ENCODE measurements around the gene CACNA2D3. TPM values are rescaled to one million over a fixed set of nuclear protein-coding genes. Genes with fewer than 3 reads are reported as not detected.

The CACNA2D3 gene
- polyA plus RNA-seq, 1 donor (not counting 4 experiments of a cell fraction or from before 2014, with no cell fraction given), result 0.08 TPM

DNA sequence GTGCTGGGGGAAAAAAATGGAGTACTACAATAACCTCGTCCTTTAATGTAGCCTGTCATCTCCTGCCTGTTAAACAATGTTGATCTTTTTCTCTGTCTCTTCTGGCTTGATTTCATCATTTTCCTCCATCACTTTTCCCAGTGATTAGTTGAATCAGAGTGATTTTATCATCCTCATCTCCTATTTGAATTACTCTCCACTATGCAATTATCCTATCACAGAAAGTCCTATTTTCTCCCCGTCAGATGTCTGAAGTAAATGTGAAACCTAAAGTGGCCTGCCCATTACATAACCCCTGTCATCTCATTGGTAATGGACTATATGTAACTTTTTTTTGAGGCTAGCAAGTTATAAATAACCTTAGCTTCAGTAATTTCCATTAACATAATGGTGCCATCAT, 201.8 kb downstream of the CACNA2D3 start:
- no peak overlapping the region for H3K9ac ChIP-seq (ENCODE audit: control insufficient read depth, extremely low read depth, insufficient read depth, low read length)
- no peak overlapping the region for H3K4me2 ChIP-seq (ENCODE audit: control insufficient read depth, extremely low read depth, insufficient read depth, low read depth, low read length)
- H3K27ac ChIP-seq (ENCODE audit: control insufficient read depth, insufficient read depth, low read length), result no peak overlapping the region
- no peak for TF ChIP-seq EZH2 (IDR thresholded peaks at IDR 0.05; ENCODE audit: low read length)
- TF ChIP-seq, protein P1, sequence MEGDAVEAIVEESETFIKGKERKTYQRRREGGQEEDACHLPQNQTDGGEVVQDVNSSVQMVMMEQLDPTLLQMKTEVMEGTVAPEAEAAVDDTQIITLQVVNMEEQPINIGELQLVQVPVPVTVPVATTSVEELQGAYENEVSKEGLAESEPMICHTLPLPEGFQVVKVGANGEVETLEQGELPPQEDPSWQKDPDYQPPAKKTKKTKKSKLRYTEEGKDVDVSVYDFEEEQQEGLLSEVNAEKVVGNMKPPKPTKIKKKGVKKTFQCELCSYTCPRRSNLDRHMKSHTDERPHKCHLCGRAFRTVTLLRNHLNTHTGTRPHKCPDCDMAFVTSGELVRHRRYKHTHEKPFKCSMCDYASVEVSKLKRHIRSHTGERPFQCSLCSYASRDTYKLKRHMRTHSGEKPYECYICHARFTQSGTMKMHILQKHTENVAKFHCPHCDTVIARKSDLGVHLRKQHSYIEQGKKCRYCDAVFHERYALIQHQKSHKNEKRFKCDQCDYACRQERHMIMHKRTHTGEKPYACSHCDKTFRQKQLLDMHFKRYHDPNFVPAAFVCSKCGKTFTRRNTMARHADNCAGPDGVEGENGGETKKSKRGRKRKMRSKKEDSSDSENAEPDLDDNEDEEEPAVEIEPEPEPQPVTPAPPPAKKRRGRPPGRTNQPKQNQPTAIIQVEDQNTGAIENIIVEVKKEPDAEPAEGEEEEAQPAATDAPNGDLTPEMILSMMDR (optimal IDR thresholded peaks at IDR 0.05 in 1 of 3, IDR thresholded peaks at IDR 0.05 in 1 of 3, conservative IDR thresholded peaks at IDR 0.05 in 1 of 3; ENCODE audit: extremely low read depth in 1 of 3, insufficient read depth in 2 of 3, low read length in 3 of 3), result no peak
- H3K9me3 ChIP-seq (ENCODE audit: control insufficient read depth, low read depth, low read length), result no peaks in the 10 kb centered on the region
- no peaks in the 10 kb centered on the region for H4K20me1 ChIP-seq (ENCODE audit: control insufficient read depth, extremely low read depth, insufficient read depth, low read length)
- DNase-seq (ENCODE audit: low read depth, low spot score) (no peak), FAIRE-seq (no peak)
- no peaks in the 10 kb centered on the region for H3K9me1 ChIP-seq (ENCODE audit: control insufficient read depth, extremely low read depth, insufficient read depth, low read length)
- H3K4me3 ChIP-seq (ENCODE audit: control insufficient read depth in 2 of 3, extremely low read depth in 1 of 3, insufficient read depth in 2 of 3, low read depth in 1 of 3, low read length in 3 of 3), result no peak overlapping the region
- H3K4me1 ChIP-seq (ENCODE audit: control insufficient read depth, extremely low read depth, insufficient read depth, low read length), result no peaks in the 10 kb centered on the region
- no peaks in the 10 kb centered on the region for H3K36me3 ChIP-seq (ENCODE audit: control insufficient read depth in 2 of 2, extremely low read depth in 1 of 2, insufficient read depth in 2 of 2, low read length in 2 of 2)
- H2AFZ ChIP-seq (ENCODE audit: control insufficient read depth, low read length), result no peak overlapping the region
- no peaks in the 10 kb centered on the region for H3K27me3 ChIP-seq (ENCODE audit: control insufficient read depth, extremely low read depth, insufficient read depth, low read length)
- dilution Hi-C loops (cut with MboI; ENCODE audit: extremely low pct_ligation_motif_present, low sequenced_read_pairs), result no loop called here
- no peaks in the 10 kb centered on the region for H3K79me2 ChIP-seq (ENCODE audit: control insufficient read depth, insufficient read depth, low read length)

DNA sequence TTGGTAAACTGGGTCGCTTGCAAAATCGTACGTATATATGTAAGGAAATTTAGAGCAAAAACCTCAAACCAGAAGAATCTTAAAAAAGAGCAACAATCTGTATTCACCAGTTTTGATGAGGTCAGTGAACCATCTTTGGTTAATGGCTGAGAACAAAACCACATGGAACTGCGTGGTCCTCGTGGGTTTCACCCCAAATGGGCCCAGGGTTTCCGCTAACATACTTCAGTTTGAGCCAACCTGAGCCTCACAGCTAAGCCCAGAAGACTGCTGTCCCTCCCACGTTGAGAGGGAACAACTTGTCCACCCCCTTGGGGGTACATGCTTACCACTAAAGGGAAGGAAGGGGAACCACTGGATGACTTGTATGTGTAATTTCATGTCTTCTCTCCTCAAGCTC, 204.6 kb downstream of the CACNA2D3 start:
- dilution Hi-C loops (cut with MboI; ENCODE audit: extremely low pct_ligation_motif_present, low sequenced_read_pairs), result no loop called here
- TF ChIP-seq EZH2 (IDR thresholded peaks at IDR 0.05; ENCODE audit: low read length), result no peak
- TF ChIP-seq, protein P1 (optimal IDR thresholded peaks at IDR 0.05 in 1 of 3, IDR thresholded peaks at IDR 0.05 in 1 of 3, conservative IDR thresholded peaks at IDR 0.05 in 1 of 3; ENCODE audit: extremely low read depth in 1 of 3, insufficient read depth in 2 of 3, low read length in 3 of 3), result no peak

More for the DNA sequence above, 204.6 kb downstream of the CACNA2D3 start:
- H3K36me3 ChIP-seq (ENCODE audit: control insufficient read depth in 2 of 2, extremely low read depth in 1 of 2, insufficient read depth in 2 of 2, low read length in 2 of 2), result no peaks in the 10 kb centered on the region
- no peaks in the 10 kb centered on the region for H4K20me1 ChIP-seq (ENCODE audit: control insufficient read depth, extremely low read depth, insufficient read depth, low read length)
- H2AFZ ChIP-seq (ENCODE audit: control insufficient read depth, low read length), result no peak overlapping the region
- FAIRE-seq (no peak), DNase-seq (ENCODE audit: low read depth, low spot score) (no peak)
- no peaks in the 10 kb centered on the region for H3K9me3 ChIP-seq (ENCODE audit: control insufficient read depth, low read depth, low read length)
- H3K9me1 ChIP-seq (ENCODE audit: control insufficient read depth, extremely low read depth, insufficient read depth, low read length), result no peaks in the 10 kb centered on the region
- H3K79me2 ChIP-seq (ENCODE audit: control insufficient read depth, insufficient read depth, low read length), result no peaks in the 10 kb centered on the region
- H3K9ac ChIP-seq (ENCODE audit: control insufficient read depth, extremely low read depth, insufficient read depth, low read length), result no peak overlapping the region
- H3K4me2 ChIP-seq (ENCODE audit: control insufficient read depth, extremely low read depth, insufficient read depth, low read depth, low read length), result no peak overlapping the region
- H3K4me3 ChIP-seq (ENCODE audit: control insufficient read depth in 2 of 3, extremely low read depth in 1 of 3, insufficient read depth in 2 of 3, low read depth in 1 of 3, low read length in 3 of 3), result no peak overlapping the region
- H3K4me1 ChIP-seq (ENCODE audit: control insufficient read depth, extremely low read depth, insufficient read depth, low read length), result no peaks in the 10 kb centered on the region
- no peak overlapping the region for H3K27ac ChIP-seq (ENCODE audit: control insufficient read depth, insufficient read depth, low read length)
- no peaks in the 10 kb centered on the region for H3K27me3 ChIP-seq (ENCODE audit: control insufficient read depth, extremely low read depth, insufficient read depth, low read length)
